Neural cell (in vitro differentiated cells): ENCODE data around the gene METTL8.

Source experiments
- CTCF ChIP-seq: fragments of 450-650 bp; IDR thresholded peaks from 2 replicates; pipeline ENCODE4 v1.5.1; 2014; ENCODE audit warnings: antibody characterized with exemption, mild to moderate bottlenecking, moderate library complexity; ENCODE audit not compliant: poor library complexity, severe bottlenecking
- EP300 ChIP-seq: fragments of 450-650 bp; conservative IDR thresholded peaks from 2 replicates; pipeline ENCODE4 v1.6.1; 2014; ENCODE audit warnings: antibody characterized with exemption, mild to moderate bottlenecking, moderate library complexity; ENCODE audit not compliant: poor library complexity, severe bottlenecking
- EZH2 ChIP-seq: fragments of 200-600, 300-800 bp; shearing (Covaris generic), sonication (generic); IDR thresholded peaks from 2 replicates; pipeline ENCODE4 v1.6.1; 2014; ENCODE audit warnings: antibody characterized with exemption, low read length, borderline replicate concordance, mild to moderate bottlenecking; ENCODE audit not compliant: insufficient read depth, poor library complexity, severe bottlenecking
- MXI1 ChIP-seq: fragments of 450-650 bp; conservative IDR thresholded peaks from 2 replicates; pipeline ENCODE4 v1.6.1; 2014; ENCODE audit warnings: antibody characterized with exemption, mild to moderate bottlenecking; ENCODE audit not compliant: poor library complexity, severe bottlenecking
- POLR2AphosphoS5 ChIP-seq: IDR thresholded peaks from 2 replicates; pipeline ENCODE4 v1.6.1; 2012
- RAD21 ChIP-seq: fragments of 450-650 bp; conservative IDR thresholded peaks from 2 replicates; pipeline ENCODE4 v1.6.1; 2014; ENCODE audit warnings: antibody characterized with exemption, mild to moderate bottlenecking, moderate library complexity
- SMC3 ChIP-seq: fragments of 450-650 bp; conservative IDR thresholded peaks from 2 replicates; pipeline ENCODE4 v1.6.1; 2014; ENCODE audit warnings: antibody characterized with exemption, mild to moderate bottlenecking, moderate library complexity; ENCODE audit not compliant: poor library complexity
- TF ChIP-seq, protein P1 (sequence below): IDR thresholded peaks from 2 replicates; pipeline ENCODE4 v1.6.1; 2012; ENCODE audit warnings: borderline replicate concordance

- TF ChIP-seq EZH2 = no peak
- TF ChIP-seq CTCF = no peak
- TF ChIP-seq SMC3 = no peak
- TF ChIP-seq POLR2AphosphoS5 = no peak
- TF ChIP-seq, protein P1, sequence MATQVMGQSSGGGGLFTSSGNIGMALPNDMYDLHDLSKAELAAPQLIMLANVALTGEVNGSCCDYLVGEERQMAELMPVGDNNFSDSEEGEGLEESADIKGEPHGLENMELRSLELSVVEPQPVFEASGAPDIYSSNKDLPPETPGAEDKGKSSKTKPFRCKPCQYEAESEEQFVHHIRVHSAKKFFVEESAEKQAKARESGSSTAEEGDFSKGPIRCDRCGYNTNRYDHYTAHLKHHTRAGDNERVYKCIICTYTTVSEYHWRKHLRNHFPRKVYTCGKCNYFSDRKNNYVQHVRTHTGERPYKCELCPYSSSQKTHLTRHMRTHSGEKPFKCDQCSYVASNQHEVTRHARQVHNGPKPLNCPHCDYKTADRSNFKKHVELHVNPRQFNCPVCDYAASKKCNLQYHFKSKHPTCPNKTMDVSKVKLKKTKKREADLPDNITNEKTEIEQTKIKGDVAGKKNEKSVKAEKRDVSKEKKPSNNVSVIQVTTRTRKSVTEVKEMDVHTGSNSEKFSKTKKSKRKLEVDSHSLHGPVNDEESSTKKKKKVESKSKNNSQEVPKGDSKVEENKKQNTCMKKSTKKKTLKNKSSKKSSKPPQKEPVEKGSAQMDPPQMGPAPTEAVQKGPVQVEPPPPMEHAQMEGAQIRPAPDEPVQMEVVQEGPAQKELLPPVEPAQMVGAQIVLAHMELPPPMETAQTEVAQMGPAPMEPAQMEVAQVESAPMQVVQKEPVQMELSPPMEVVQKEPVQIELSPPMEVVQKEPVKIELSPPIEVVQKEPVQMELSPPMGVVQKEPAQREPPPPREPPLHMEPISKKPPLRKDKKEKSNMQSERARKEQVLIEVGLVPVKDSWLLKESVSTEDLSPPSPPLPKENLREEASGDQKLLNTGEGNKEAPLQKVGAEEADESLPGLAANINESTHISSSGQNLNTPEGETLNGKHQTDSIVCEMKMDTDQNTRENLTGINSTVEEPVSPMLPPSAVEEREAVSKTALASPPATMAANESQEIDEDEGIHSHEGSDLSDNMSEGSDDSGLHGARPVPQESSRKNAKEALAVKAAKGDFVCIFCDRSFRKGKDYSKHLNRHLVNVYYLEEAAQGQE = no peak
- TF ChIP-seq RAD21 = no peak
- no peak for TF ChIP-seq MXI1
- no peak for TF ChIP-seq EP300
Observed at GRCh38 chr2:171271386-171271785, 162.4 kb downstream of the METTL8 start.
